ENCODE results near the gene SLC6A20.

Gene SLC6A20

GRCh38 chr3:45802146-45802545 is 5.8 kb upstream of the SLC6A20 start:
- DNase-seq (ENCODE audit: low read depth): no peak

GRCh38 chr3:45800611-45801010 is 4.3 kb upstream of the SLC6A20 start:
- DNase-seq (ENCODE audit: low read depth): no peak

GRCh38 chr3:45799586-45799985 is 3.2 kb upstream of the SLC6A20 start:
- no peak for DNase-seq (ENCODE audit: low read depth)

- no peak for DNase-seq (ENCODE audit: low read depth)
These were observed 1.7 kb upstream of the SLC6A20 start for GRCh38 chr3:45798034-45798433.

- DNase-seq (ENCODE audit: low read depth): no peak
These were observed 734 bp upstream of the SLC6A20 start for GRCh38 chr3:45796902-45797637.

- DNase-seq (ENCODE audit: low read depth): no peak
These were observed 841 bp downstream of the SLC6A20 start for GRCh38 chr3:45795509-45795881.

- no peak for DNase-seq (ENCODE audit: low read depth)
These were observed 1.7 kb downstream of the SLC6A20 start for GRCh38 chr3:45794660-45795059.

GRCh38 chr3:45794177-45794560 is 2.2 kb downstream of the SLC6A20 start:
- DNase-seq (ENCODE audit: low read depth): no peak

- DNase-seq (ENCODE audit: low read depth): no peak
These were observed 2.7 kb downstream of the SLC6A20 start for GRCh38 chr3:45793482-45794176.

- DNase-seq (ENCODE audit: low read depth): no peak
These were observed 3.7 kb downstream of the SLC6A20 start for GRCh38 chr3:45792516-45793172.

GRCh38 chr3:45792036-45792435 is 4.3 kb downstream of the SLC6A20 start:
- no peak for DNase-seq (ENCODE audit: low read depth)

- DNase-seq (ENCODE audit: low read depth): no peak
These were observed 5.7 kb downstream of the SLC6A20 start for GRCh38 chr3:45790596-45790995.

GRCh38 chr3:45789235-45789812 is 7.0 kb downstream of the SLC6A20 start:
- no peak for DNase-seq (ENCODE audit: low read depth)

- no peak for DNase-seq (ENCODE audit: low read depth)
These were observed 8.8 kb downstream of the SLC6A20 start for GRCh38 chr3:45787551-45787950.

GRCh38 chr3:45786801-45787495 is 9.4 kb downstream of the SLC6A20 start:
- DNase-seq (ENCODE audit: low read depth): no peak

GRCh38 chr3:45785605-45786150 is 10.7 kb downstream of the SLC6A20 start:
- DNase-seq (ENCODE audit: low read depth): no peak

- DNase-seq (ENCODE audit: low read depth): no peak
These were observed 12.7 kb downstream of the SLC6A20 start for GRCh38 chr3:45783667-45784066.

GRCh38 chr3:45782381-45782780 is 14.0 kb downstream of the SLC6A20 start:
- DNase-seq (ENCODE audit: low read depth): no peak

GRCh38 chr3:45781841-45782240 is 14.5 kb downstream of the SLC6A20 start:
- no peak for DNase-seq (ENCODE audit: low read depth)

GRCh38 chr3:45781271-45781670 is 15.1 kb downstream of the SLC6A20 start:
- DNase-seq (ENCODE audit: low read depth): no peak

- no peak for DNase-seq (ENCODE audit: low read depth)
These were observed 16.3 kb downstream of the SLC6A20 start for GRCh38 chr3:45779746-45780735.

All from activated T-helper 9 cell treated with anti-CD3 and anti-CD28 coated beads, Interleukin-2, amount 50 U/mL, for 16 hours (primary cell).